ENCODE data around the gene PATJ.

PATJ gene

GRCh38 chr1:62221171-62221570, 478.9 kb downstream of the PATJ start:
- no peak for DNase-seq

- DNase-seq = no peak
Observed at GRCh38 chr1:62222321-62222720, 480.0 kb downstream of the PATJ start.

- DNase-seq = no peak
Observed at GRCh38 chr1:62224182-62224581, 481.9 kb downstream of the PATJ start.

- no peak for DNase-seq
Observed at GRCh38 chr1:62227496-62227895, 485.2 kb downstream of the PATJ start.
